Naive B cell (primary cell): ENCODE results near the gene DNAH1. TPM values are rescaled to one million over a fixed set of nuclear protein-coding genes. Genes with fewer than 3 reads are reported as not detected.

Experiments used
- polyA plus RNA-seq, 6 donors: library from polyadenylated mRNA; unstranded; fragments of 300-500 nt; fragmentation: Illumina TruSeq; gene quantifications; one replicate each; pipeline ENCODE4 v1.2.3, GENCODE V29; 2021; ENCODE audit warnings: low read depth in 6 of 6

The DNAH1 gene
- polyA plus RNA-seq, 6 donors from 2014 or later: 0.45 to 1.6 (median 0.65) TPM; not detected in 1

Other genes starting within 250 kb of the DNAH1 start
- gene POC1A, start 161.9 kb upstream of the DNAH1 start, polyA plus RNA-seq: 1 to 10 TPM; 1.2 to 4.9 (median 1.6) TPM
- 10 to 100 TPM; 10.3 to 25.6 (median 18.7) TPM for gene ALAS1, start 118.2 kb upstream of the DNAH1 start, polyA plus RNA-seq
- 1 to 10 TPM in 5 of 6 donors, not detected in 1; 1.6 to 4.4 (median 3.8) TPM for gene TLR9, start 90.7 kb upstream of the DNAH1 start, polyA plus RNA-seq
- 10 to 100 TPM; 48.5 to 90.8 (median 75.4) TPM for gene TWF2, start 77.2 kb upstream of the DNAH1 start, polyA plus RNA-seq
- 10 to 100 TPM; 16.8 to 38.5 (median 21.4) TPM for gene PPM1M, start 70.6 kb upstream of the DNAH1 start, polyA plus RNA-seq
- 10 to 100 TPM; 24.0 to 71.6 (median 58.9) TPM for gene WDR82, start 37.7 kb upstream of the DNAH1 start, polyA plus RNA-seq
- gene GLYCTK, start 28.5 kb upstream of the DNAH1 start, polyA plus RNA-seq: 1 to 10 TPM; 5.5 to 8.9 (median 6.6) TPM
- 10 to 100 TPM; 13.9 to 29.7 (median 16.2) TPM for gene BAP1, start 93.7 kb downstream of the DNAH1 start, polyA plus RNA-seq
- 10 to 100 TPM; 13.2 to 16.3 (median 14.9) TPM for gene PHF7, start 94.3 kb downstream of the DNAH1 start, polyA plus RNA-seq
- not detected for gene SEMA3G, start 128.8 kb downstream of the DNAH1 start, polyA plus RNA-seq
- not detected for gene TNNC1, start 137.7 kb downstream of the DNAH1 start, polyA plus RNA-seq
- 10 to 100 TPM; 14.4 to 27.0 (median 15.7) TPM for gene NISCH, start 139.3 kb downstream of the DNAH1 start, polyA plus RNA-seq
- gene STAB1, start 179.0 kb downstream of the DNAH1 start, polyA plus RNA-seq: not detected
- under 1 TPM in 2 of 6 donors, not detected in 4; 0.13 to 0.86 TPM for gene NT5DC2, start 217.5 kb downstream of the DNAH1 start, polyA plus RNA-seq
- gene UQCC5, start 220.3 kb downstream of the DNAH1 start, polyA plus RNA-seq: 10 to 100 TPM; 10.5 to 54.7 (median 20.2) TPM